Endothelial cell of umbilical vein (primary cell): ENCODE data around the gene COL21A1. TPM values are rescaled to one million over a fixed set of nuclear protein-coding genes. Genes with fewer than 3 reads are reported as not detected.

Experiments used
- BruUV-seq: library from RNA; stranded (reverse); fragments of 400-500 nt; replicated peaks from 2 replicates; lab custom pipeline; 2021; lab: Mats Ljungman, UMichigan
- CTCF ChIA-PET: fragments of 300-600, 350-600 bp; sonication (Branson Sonifier 250); formaldehyde crosslinking; loops from one replicate; lab custom pipeline; 2021; ENCODE audit warnings: antibody characterized with exemption, inconsistent platforms; lab: Charles Lee
- POLR2A ChIA-PET: fragments of 300-600, 350-600 bp; sonication (Branson Sonifier 250); formaldehyde crosslinking; loops from one replicate; lab custom pipeline; 2021; ENCODE audit warnings: antibody characterized with exemption, inconsistent platforms; lab: Charles Lee
- DNase-seq: peaks from one replicate; pipeline ENCODE4 v3.0.0-alpha.2; 2011; ENCODE audit warnings: low read depth, low spot score
- FAIRE-seq: peaks from 2 replicates; lab custom pipeline; 2011; peaks lifted over from hg19 to GRCh38; lab: Jason Lieb, UNC
- H2AFZ ChIP-seq: 2 replicates; pipeline ENCODE4 v1.6.0; 2012; ENCODE audit warnings: low read depth, low read length, control low read depth, inconsistent platforms
- H3K27ac ChIP-seq: 2 replicates; pipeline ENCODE4 v1.5.1; 2011; ENCODE audit warnings: low read depth, mild to moderate bottlenecking, control low read depth, low read length, moderate library complexity; ENCODE audit not compliant: insufficient read depth
- H3K27me3 ChIP-seq, 2 experiments: 2 replicates each; pipeline versions ENCODE4 v1.6.0 to v1.6.1; 2011; ENCODE audit warnings: low read length in 2 of 2, mixed read lengths in 1 of 2; ENCODE audit not compliant: control insufficient read depth in 2 of 2, insufficient read depth in 2 of 2
- H3K36me3 ChIP-seq, 2 experiments: 2 replicates in 1 of 2; 3 replicates in 1 of 2; pipeline ENCODE4 v1.5.1; 2011; ENCODE audit warnings: low read length in 2 of 2, mild to moderate bottlenecking in 1 of 2, moderate library complexity in 1 of 2; ENCODE audit not compliant: control insufficient read depth in 2 of 2, insufficient read depth in 2 of 2; ENCODE audit errors: extremely low read depth in 1 of 2
- H3K4me1 ChIP-seq: 3 replicates; pipeline ENCODE4 v1.5.1; 2011; ENCODE audit warnings: mild to moderate bottlenecking, low read length; ENCODE audit not compliant: control insufficient read depth, insufficient read depth; ENCODE audit errors: extremely low read depth
- H3K4me2 ChIP-seq: 2 replicates; pipeline ENCODE4 v1.6.1; 2011; ENCODE audit warnings: low read length, control low read depth, mixed read lengths; ENCODE audit not compliant: insufficient read depth
- H3K4me3 ChIP-seq, 3 experiments: fragments of 200-600 bp in 1 of 3; sonication (generic), shearing (Covaris generic) in 1 of 3; replicated peaks in 1 of 3; 2 replicates each; pipeline ENCODE4 v1.5.1; 2011 to 2016; ENCODE audit warnings: control low read depth in 3 of 3, low read length in 3 of 3, mild to moderate bottlenecking in 2 of 3, inconsistent platforms in 1 of 3, low read depth in 1 of 3, moderate library complexity in 1 of 3; ENCODE audit not compliant: insufficient read depth in 1 of 3
- H3K79me2 ChIP-seq: 2 replicates; pipeline ENCODE4 v1.6.0; 2012; ENCODE audit warnings: low read length, inconsistent platforms; ENCODE audit not compliant: control insufficient read depth, insufficient read depth
- H3K9ac ChIP-seq: replicated peaks from 2 replicates; pipeline ENCODE3; 2011; ENCODE audit warnings: low read length, control low read depth; ENCODE audit not compliant: insufficient read depth; ENCODE audit errors: extremely low read depth
- H3K9me1 ChIP-seq: replicated peaks from 3 replicates; pipeline ENCODE4 v1.6.0; 2011; ENCODE audit warnings: mild to moderate bottlenecking, low read length; ENCODE audit not compliant: control insufficient read depth, insufficient read depth; ENCODE audit errors: extremely low read depth
- H3K9me3 ChIP-seq: replicated peaks from 2 replicates; pipeline ENCODE4 v1.5.1; 2012; ENCODE audit warnings: low read length, inconsistent platforms; ENCODE audit not compliant: control insufficient read depth, insufficient read depth
- H4K20me1 ChIP-seq: replicated peaks from 2 replicates; pipeline ENCODE3; 2011; ENCODE audit warnings: mild to moderate bottlenecking, low read length; ENCODE audit not compliant: control insufficient read depth, insufficient read depth; ENCODE audit errors: extremely low read depth
- GATA2 ChIP-seq: IDR thresholded peaks from 2 replicates; pipeline ENCODE4 v1.7.0; 2011; ENCODE audit warnings: low read depth, mild to moderate bottlenecking, moderate library complexity, mixed read lengths, low read length; ENCODE audit not compliant: insufficient read length, insufficient read depth
- JUN ChIP-seq: IDR thresholded peaks from 2 replicates; pipeline ENCODE4 v1.6.1; 2011; ENCODE audit warnings: borderline replicate concordance, low read depth; ENCODE audit not compliant: insufficient read length, insufficient read depth
- MYC ChIP-seq: IDR thresholded peaks from one replicate; pipeline ENCODE4 v1.6.1; 2011; ENCODE audit warnings: mild to moderate bottlenecking, low read depth, low read length
- POLR2A ChIP-seq: IDR thresholded peaks from 2 replicates; pipeline ENCODE4 v1.6.1; 2012; ENCODE audit warnings: low read depth, mild to moderate bottlenecking, control low read depth, low read length
- POLR2AphosphoS5 ChIP-seq: IDR thresholded peaks from 2 replicates; pipeline ENCODE4 v1.6.1; 2012; ENCODE audit warnings: low read depth, mild to moderate bottlenecking, control low read depth, low read length, moderate library complexity; ENCODE audit not compliant: insufficient read depth
- dilution Hi-C: fragments of 300-500 bp; cut with MboI; formaldehyde crosslinking; loops from one replicate; pipeline ENCODE4 v1.15.0; 2019; ENCODE audit warnings: low sequenced_read_pairs; ENCODE audit not compliant: extremely low pct_ligation_motif_present
- intact Hi-C: fragments of 100-400 bp; cut with micrococcal nuclease; formaldehyde crosslinking; loops from one replicate; pipeline ENCODE4 v1.10.0; 2022
- polyA plus RNA-seq, 4 experiments: library from polyadenylated mRNA; depleted of rRNA in 3 of 4; stranded (reverse) in 3 of 4; unstranded in 1 of 4; fragments of >200 nt; gene quantifications; 2 replicates each; pipeline versions ENCODE4 v1.2.1 to v1.2.3, GENCODE V29; 2011 to 2012; ENCODE audit warnings: missing spikeins in 1 of 4
- total RNA-seq: library from RNA; stranded (reverse); gene quantifications from 2 replicates; pipeline ENCODE4 v1.2.3, GENCODE V29; 2021
- TF ChIP-seq, protein P1 (sequence below): IDR thresholded peaks from 2 replicates; pipeline ENCODE4 v1.6.1; 2011; ENCODE audit not compliant: insufficient read depth, insufficient read length
- TF ChIP-seq, protein P2 (sequence below), 2 donors: IDR thresholded peaks; 1 replicate in 1 of 2; 2 replicates in 1 of 2; pipeline ENCODE4 v1.5.1; 2011; ENCODE audit warnings: low read length in 2 of 2, mild to moderate bottlenecking in 2 of 2, moderate library complexity in 2 of 2, control low read depth in 1 of 2, inconsistent platforms in 1 of 2, low read depth in 1 of 2; ENCODE audit not compliant: insufficient read depth in 1 of 2; ENCODE audit errors: extremely low read depth in 1 of 2

COL21A1 gene
- total and polyA plus RNA-seq, 2 donors (not counting 3 experiments of a cell fraction or from before 2014, with no cell fraction given): 0.22 to 1.4 TPM

DNA sequence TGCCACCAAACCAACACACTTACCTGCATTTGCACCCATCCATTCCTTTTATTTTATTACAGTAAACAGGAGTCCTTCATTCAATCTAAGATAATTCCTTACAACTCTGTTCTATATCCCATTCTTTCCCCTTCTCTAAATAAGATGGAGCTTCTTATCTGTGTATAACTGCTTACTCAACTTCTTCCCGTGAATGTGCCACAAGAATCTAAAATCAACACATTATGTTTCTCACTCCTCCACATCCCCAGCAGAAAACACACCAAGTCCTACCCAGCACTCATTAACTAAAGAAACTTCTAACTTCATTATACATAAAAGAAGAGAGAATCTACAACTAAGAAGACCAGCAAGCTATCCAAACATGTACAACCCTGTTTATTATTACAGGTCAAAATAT, 141.1 kb downstream of the COL21A1 start:
- dilution Hi-C loops (no loop called here), intact Hi-C loops (no loop called here)
- Histone ChIP-seq H3K4me1 (no peaks in the 10 kb centered on the region), H3K9me3 (no peaks in the 10 kb centered on the region), H3K27me3 (no peaks in the 10 kb centered on the region), H3K36me3 (no peaks in the 10 kb centered on the region), H3K4me2 (no peak overlapping the region), H2AFZ (no peak overlapping the region), H3K27ac (no peak overlapping the region), H3K9me1 (no peaks in the 10 kb centered on the region), H3K79me2 (no peaks in the 10 kb centered on the region), H3K4me3 (no peak overlapping the region), H4K20me1 (no peaks in the 10 kb centered on the region), H3K9ac (no peak overlapping the region)
- BruUV-seq: no TSS peak
- TF ChIP-seq GATA2 (no peak), JUN (no peak), POLR2AphosphoS5 (no peak), POLR2A (no peak), MYC (no peak)
- TF ChIP-seq, protein P1, sequence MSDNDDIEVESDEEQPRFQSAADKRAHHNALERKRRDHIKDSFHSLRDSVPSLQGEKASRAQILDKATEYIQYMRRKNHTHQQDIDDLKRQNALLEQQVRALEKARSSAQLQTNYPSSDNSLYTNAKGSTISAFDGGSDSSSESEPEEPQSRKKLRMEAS: no peak
- TF ChIP-seq, protein P2, sequence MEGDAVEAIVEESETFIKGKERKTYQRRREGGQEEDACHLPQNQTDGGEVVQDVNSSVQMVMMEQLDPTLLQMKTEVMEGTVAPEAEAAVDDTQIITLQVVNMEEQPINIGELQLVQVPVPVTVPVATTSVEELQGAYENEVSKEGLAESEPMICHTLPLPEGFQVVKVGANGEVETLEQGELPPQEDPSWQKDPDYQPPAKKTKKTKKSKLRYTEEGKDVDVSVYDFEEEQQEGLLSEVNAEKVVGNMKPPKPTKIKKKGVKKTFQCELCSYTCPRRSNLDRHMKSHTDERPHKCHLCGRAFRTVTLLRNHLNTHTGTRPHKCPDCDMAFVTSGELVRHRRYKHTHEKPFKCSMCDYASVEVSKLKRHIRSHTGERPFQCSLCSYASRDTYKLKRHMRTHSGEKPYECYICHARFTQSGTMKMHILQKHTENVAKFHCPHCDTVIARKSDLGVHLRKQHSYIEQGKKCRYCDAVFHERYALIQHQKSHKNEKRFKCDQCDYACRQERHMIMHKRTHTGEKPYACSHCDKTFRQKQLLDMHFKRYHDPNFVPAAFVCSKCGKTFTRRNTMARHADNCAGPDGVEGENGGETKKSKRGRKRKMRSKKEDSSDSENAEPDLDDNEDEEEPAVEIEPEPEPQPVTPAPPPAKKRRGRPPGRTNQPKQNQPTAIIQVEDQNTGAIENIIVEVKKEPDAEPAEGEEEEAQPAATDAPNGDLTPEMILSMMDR (IDR thresholded peaks at IDR 0.05; ENCODE audit: extremely low read depth in 1 of 2, insufficient read depth in 1 of 2, low read depth in 1 of 2, low read length in 2 of 2): no peak
- ChIA-PET POLR2A (no interaction called here), CTCF (no interaction called here)
- DNase-seq (no peak), FAIRE-seq (no peak)
